Effector memory CD4-positive, alpha-beta T cell (primary cell): ENCODE results near the gene IL17REL.

Source experiments
- DNase-seq, 3 donors: peaks; one replicate each; pipeline ENCODE4 v3.0.0-alpha.2; 2020
- H3K27ac ChIP-seq: 2 replicates; pipeline ENCODE4 v1.7.0; 2013; ENCODE audit warnings: mild to moderate bottlenecking, low read length, moderate library complexity; ENCODE audit not compliant: insufficient read depth, poor library complexity, severe bottlenecking
- H3K27me3 ChIP-seq: replicated peaks from 2 replicates; pipeline ENCODE4 v1.7.0; 2013; ENCODE audit warnings: mild to moderate bottlenecking, low read length; ENCODE audit not compliant: insufficient read depth, control insufficient read depth, poor library complexity, severe bottlenecking
- H3K36me3 ChIP-seq: 2 replicates; pipeline ENCODE4 v1.7.0; 2013; ENCODE audit warnings: mild to moderate bottlenecking, low read length, moderate library complexity; ENCODE audit not compliant: control insufficient read depth, insufficient read depth
- H3K4me1 ChIP-seq: 2 replicates; pipeline ENCODE4 v1.7.0; 2013; ENCODE audit warnings: low read length, mild to moderate bottlenecking; ENCODE audit not compliant: control insufficient read depth, insufficient read depth, poor library complexity, severe bottlenecking
- H3K4me3 ChIP-seq: 2 replicates; pipeline ENCODE4 v1.7.0; 2013; ENCODE audit warnings: low read length, low read depth, mild to moderate bottlenecking; ENCODE audit not compliant: insufficient read depth, poor library complexity, severe bottlenecking
- H3K9me3 ChIP-seq: 2 replicates; pipeline ENCODE4 v1.7.0; 2013; ENCODE audit warnings: mild to moderate bottlenecking, low read length, moderate library complexity; ENCODE audit not compliant: control insufficient read depth

The IL17REL gene

DNA sequence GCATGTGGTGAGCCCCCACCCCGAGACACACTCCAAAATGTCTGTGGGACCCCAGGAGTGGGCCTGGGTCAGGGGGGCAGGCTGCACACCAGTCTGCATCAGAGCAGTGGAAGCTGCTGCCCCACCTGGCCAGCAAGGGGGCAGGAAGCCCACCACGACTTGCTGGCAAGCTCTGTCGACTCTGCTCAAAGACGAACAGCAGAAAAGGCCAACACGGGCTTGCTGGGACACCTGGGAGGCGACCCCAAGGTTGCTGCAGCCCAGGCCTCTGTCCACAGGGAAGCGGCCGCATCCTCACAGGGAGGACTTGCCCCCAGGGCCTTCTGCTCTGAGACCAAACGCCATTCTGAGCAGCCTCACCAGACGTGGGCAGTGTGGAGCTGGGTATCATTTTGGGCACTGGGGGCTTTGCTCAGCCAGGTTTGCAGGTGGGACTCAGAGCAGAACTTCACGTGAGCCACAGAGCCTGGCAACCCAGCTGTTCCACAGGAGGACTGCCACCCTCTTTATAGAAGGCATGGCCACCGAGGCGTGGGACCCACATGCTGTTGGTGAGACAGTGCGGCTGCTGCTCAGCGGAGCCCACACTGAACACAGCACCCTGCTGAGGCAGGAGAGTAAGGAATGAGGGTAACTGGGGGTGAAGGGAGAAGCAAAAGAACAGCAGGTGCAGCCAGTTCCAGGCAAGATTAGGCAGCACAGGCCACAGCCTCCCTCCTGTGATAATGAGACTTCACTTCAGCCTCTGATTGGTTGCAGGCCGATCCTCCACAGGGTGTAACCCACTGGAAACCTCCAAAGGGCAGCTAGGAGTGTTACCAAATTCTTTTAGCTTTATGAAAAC is 11.0 kb downstream of the IL17REL start:
- H3K4me1 ChIP-seq, result no peaks in the 10 kb centered on the region
- no peak overlapping the region for H3K4me3 ChIP-seq
- H3K27ac ChIP-seq, result no peak overlapping the region
- H3K27me3 ChIP-seq, result no peaks in the 10 kb centered on the region
- no peak for DNase-seq
- H3K36me3 ChIP-seq, result no peaks in the 10 kb centered on the region
- H3K9me3 ChIP-seq, result no peaks in the 10 kb centered on the region

DNA sequence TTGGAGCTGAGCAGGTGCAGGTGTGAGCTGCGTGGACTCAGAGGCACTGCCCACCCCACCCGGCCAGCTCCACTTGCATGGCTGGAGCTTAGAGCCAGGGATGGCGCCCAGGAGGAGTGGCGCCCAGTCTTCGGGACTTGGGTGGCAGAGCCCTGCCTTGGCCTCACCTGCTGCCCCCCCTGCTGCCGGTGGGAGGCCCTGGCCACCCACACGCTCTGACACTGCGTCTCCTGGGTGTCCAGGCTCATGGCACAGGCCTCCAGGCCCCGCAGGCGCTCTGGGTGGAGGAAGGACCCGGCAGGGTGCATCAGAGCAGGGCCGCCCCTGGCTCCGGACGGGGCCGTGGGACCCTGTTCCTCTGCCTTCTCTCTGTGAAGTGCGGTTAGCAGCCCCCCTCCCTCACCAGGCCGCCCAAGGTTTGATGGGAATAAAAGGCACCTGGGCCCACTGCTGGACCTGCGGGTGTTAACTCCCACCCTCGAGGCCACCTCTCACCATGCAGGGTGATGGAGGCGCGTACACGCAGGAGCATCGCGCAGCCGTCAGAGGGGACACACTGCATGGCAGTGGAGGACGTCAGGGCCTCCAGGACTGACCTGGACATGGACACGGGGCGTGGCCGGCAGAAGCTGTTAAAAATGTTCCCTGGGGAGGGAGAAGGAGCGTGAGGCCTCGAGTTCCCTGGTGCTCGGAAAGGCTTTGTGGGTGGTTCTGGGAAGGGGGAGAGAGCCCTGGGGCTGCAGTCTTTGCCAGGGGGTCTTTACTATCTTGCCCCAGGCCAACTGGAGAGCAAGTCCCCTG is 11.8 kb downstream of the IL17REL start:
- H3K4me1 ChIP-seq, result no peaks in the 10 kb centered on the region
- no peak for DNase-seq
- H3K27ac ChIP-seq, result no peak overlapping the region
- H3K27me3 ChIP-seq, result no peaks in the 10 kb centered on the region
- no peaks in the 10 kb centered on the region for H3K36me3 ChIP-seq
- no peak overlapping the region for H3K4me3 ChIP-seq
- H3K9me3 ChIP-seq, result no peaks in the 10 kb centered on the region

GRCh38 chr22:49999946-50000586 is 12.5 kb downstream of the IL17REL start:
- Histone ChIP-seq H3K4me1 (no peaks in the 10 kb centered on the region), H3K9me3 (no peaks in the 10 kb centered on the region), H3K4me3 (no peak overlapping the region), H3K27me3 (no peaks in the 10 kb centered on the region), H3K27ac (no peak overlapping the region), H3K36me3 (no peaks in the 10 kb centered on the region)
- DNase-seq, result no peak

- Histone ChIP-seq H3K27ac (no peak overlapping the region), H3K4me3 (no peak overlapping the region), H3K27me3 (no peaks in the 10 kb centered on the region), H3K4me1 (no peaks in the 10 kb centered on the region), H3K36me3 (no peaks in the 10 kb centered on the region), H3K9me3 (no peaks in the 10 kb centered on the region)
- no peak for DNase-seq
Observed at GRCh38 chr22:49999063-49999945, 13.3 kb downstream of the IL17REL start.

GRCh38 chr22:49998718-49999062 is 13.9 kb downstream of the IL17REL start:
- Histone ChIP-seq H3K27ac (no peak overlapping the region), H3K4me1 (no peaks in the 10 kb centered on the region), H3K4me3 (no peak overlapping the region), H3K36me3 (no peaks in the 10 kb centered on the region), H3K27me3 (no peaks in the 10 kb centered on the region), H3K9me3 (no peaks in the 10 kb centered on the region)
- no peak for DNase-seq

- Histone ChIP-seq H3K27ac (no peak overlapping the region), H3K36me3 (no peaks in the 10 kb centered on the region), H3K4me1 (peaks cover 3% of the 10 kb centered on the region), H3K9me3 (no peaks in the 10 kb centered on the region), H3K27me3 (no peaks in the 10 kb centered on the region), H3K4me3 (no peak overlapping the region)
- no peak for DNase-seq
Observed at GRCh38 chr22:49997932-49998717, 14.4 kb downstream of the IL17REL start.

- no peaks in the 10 kb centered on the region for H3K27me3 ChIP-seq
Observed at GRCh38 chr22:49997251-49997599, 15.3 kb downstream of the IL17REL start.

DNA sequence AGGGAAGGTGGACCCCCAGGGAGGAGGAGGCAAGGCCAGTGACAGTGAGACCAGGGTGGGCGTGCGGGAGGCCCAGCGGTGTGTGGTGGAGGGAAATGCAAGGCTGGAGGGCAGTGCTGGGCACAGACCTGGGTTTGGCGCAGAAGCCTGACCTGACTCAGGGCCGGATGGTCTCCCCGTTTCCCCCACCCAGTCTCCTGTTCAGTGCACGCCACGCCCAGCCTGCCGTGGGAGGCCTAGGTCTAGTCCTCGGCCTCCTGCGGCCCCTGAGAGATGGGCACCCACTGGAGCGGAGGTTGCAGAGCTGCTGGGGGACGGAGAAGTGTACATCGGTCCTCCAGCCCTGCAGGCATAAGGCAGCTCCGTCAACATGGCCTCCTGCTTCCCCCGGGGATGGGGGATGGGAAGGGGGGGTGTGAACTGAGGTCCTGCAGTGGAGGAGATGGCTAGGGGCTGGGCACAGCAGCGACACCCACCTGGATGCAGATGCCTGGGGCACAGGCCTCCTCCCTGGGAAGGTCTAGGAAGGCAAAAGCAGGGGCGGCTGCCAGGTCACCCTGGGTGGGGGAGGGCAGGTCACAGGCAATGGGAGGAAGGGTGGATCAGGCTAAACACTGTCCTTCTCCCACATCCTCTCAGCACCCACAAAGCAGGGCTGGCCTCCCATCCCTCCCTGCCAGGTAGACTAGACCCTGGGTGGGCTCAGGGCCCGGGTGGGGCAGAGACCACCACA is 15.9 kb downstream of the IL17REL start:
- H3K27me3 ChIP-seq, result no peaks in the 10 kb centered on the region
- no peaks in the 10 kb centered on the region for H3K9me3 ChIP-seq
- no peak overlapping the region for H3K4me3 ChIP-seq
- no peaks in the 10 kb centered on the region for H3K36me3 ChIP-seq
- no peak overlapping the region for H3K27ac ChIP-seq
- peaks cover 4% of the 10 kb centered on the region for H3K4me1 ChIP-seq
- no peak for DNase-seq

More at GRCh38 chr22:49997251-49997599, 15.3 kb downstream of the IL17REL start:
- Histone ChIP-seq H3K4me1 (peaks cover 4% of the 10 kb centered on the region), H3K9me3 (no peaks in the 10 kb centered on the region), H3K27ac (no peak overlapping the region), H3K36me3 (no peaks in the 10 kb centered on the region), H3K4me3 (no peak overlapping the region)
- no peak for DNase-seq
